Spinal cord (tissue), 10 donors: ENCODE data around the gene TNFRSF1A. TPM values are rescaled to one million over a fixed set of nuclear protein-coding genes. Genes with fewer than 3 reads are reported as not detected.

Source experiments
- DNase-seq, 6 donors: peaks; one replicate each; pipeline versions ENCODE4 v3.0.0 to v3.0.0-alpha.2; 2013 to 2015; ENCODE audit warnings: low spot score in 6 of 6, low read depth in 4 of 6
- H3K27ac ChIP-seq: one replicate; pipeline ENCODE4 v1.5.1; 2013; ENCODE audit warnings: low read depth, low read length, control low read depth
- H3K27me3 ChIP-seq: one replicate; pipeline ENCODE4 v1.6.1; 2013; ENCODE audit warnings: low read length; ENCODE audit not compliant: control insufficient read depth, insufficient read depth
- H3K36me3 ChIP-seq: one replicate; pipeline ENCODE4 v1.6.1; 2013; ENCODE audit warnings: low read length; ENCODE audit not compliant: control insufficient read depth, insufficient read depth
- H3K4me1 ChIP-seq: one replicate; pipeline ENCODE4 v1.6.1; 2013; ENCODE audit warnings: low read length; ENCODE audit not compliant: control insufficient read depth, insufficient read depth
- H3K4me3 ChIP-seq: one replicate; pipeline ENCODE4 v1.5.1; 2013; ENCODE audit warnings: low read depth, low read length, control low read depth
- H3K9me3 ChIP-seq: one replicate; pipeline ENCODE4 v1.6.1; 2013; ENCODE audit warnings: low read length; ENCODE audit not compliant: control insufficient read depth, insufficient read depth
- WGBS: methylation state at CpG from one replicate; pipeline ENCODE4 v1.1.5; 2013; ENCODE audit warnings: missing lambda C conversion rate; ENCODE audit not compliant: insufficient coverage; 5-methylcytosine and 5-hydroxymethylcytosine counted together
- polyA plus RNA-seq, 2 donors: library from polyadenylated mRNA; unstranded; fragments of 120-200 nt; gene quantifications; one replicate each; pipeline ENCODE4 v1.2.1, GENCODE V29; 2013; ENCODE audit not compliant: insufficient read length in 2 of 2
- total RNA-seq, 2 donors: library from RNA; depleted of rRNA in 1 of 2; stranded (reverse); fragments of 120-200 nt in 1 of 2; fragments of >200 nt in 1 of 2; gene quantifications; one replicate each; pipeline versions ENCODE4 v1.2.3 to v1.2.4, GENCODE V29; 2013 to 2014
- donor health status: healthy.

Gene TNFRSF1A
- total and polyA plus RNA-seq, 4 donors = 38.1 to 62.4 (median 55.6) TPM

GRCh38 chr12:6307529-6307928 is 34.3 kb downstream of the TNFRSF1A start:
- WGBS = 77% methylated on average over 4 of the region's 5 CpGs
- Histone ChIP-seq H3K9me3 (no peaks in the 10 kb centered on the region), H3K27ac (no peak overlapping the region), H3K36me3 (no peaks in the 10 kb centered on the region), H3K4me3 (no peak overlapping the region), H3K4me1 (peaks cover 10% of the 10 kb centered on the region), H3K27me3 (peaks cover 15% of the 10 kb centered on the region)
- no peak for DNase-seq

- no peak for DNase-seq
- WGBS = 86% methylated on average over 11 of the region's 11 CpGs
- H3K27ac ChIP-seq = no peak overlapping the region
- H3K4me1 ChIP-seq = peaks cover 10% of the 10 kb centered on the region
- no peak overlapping the region for H3K4me3 ChIP-seq
- H3K36me3 ChIP-seq = no peaks in the 10 kb centered on the region
- no peaks in the 10 kb centered on the region for H3K9me3 ChIP-seq
- peaks cover 15% of the 10 kb centered on the region for H3K27me3 ChIP-seq
These were observed 35.2 kb downstream of the TNFRSF1A start for GRCh38 chr12:6306599-6307220.

GRCh38 chr12:6306151-6306550 is 35.7 kb downstream of the TNFRSF1A start:
- Histone ChIP-seq H3K36me3 (no peaks in the 10 kb centered on the region), H3K27ac (no peak overlapping the region), H3K4me3 (no peak overlapping the region), H3K9me3 (no peaks in the 10 kb centered on the region), H3K27me3 (peaks cover 12% of the 10 kb centered on the region), H3K4me1 (peaks cover 10% of the 10 kb centered on the region)
- no peak for DNase-seq
- 100% methylated on average over 4 of the region's 6 CpGs for WGBS

- Histone ChIP-seq H3K27ac (no peak overlapping the region), H3K4me3 (no peak overlapping the region), H3K27me3 (no peaks in the 10 kb centered on the region), H3K9me3 (no peaks in the 10 kb centered on the region), H3K36me3 (no peaks in the 10 kb centered on the region), H3K4me1 (no peaks in the 10 kb centered on the region)
- DNase-seq = no peak
- 96% methylated on average over 4 of the region's 5 CpGs for WGBS
These were observed 38.8 kb downstream of the TNFRSF1A start for GRCh38 chr12:6303071-6303470.

- H3K4me1 ChIP-seq = no peaks in the 10 kb centered on the region
- H3K4me3 ChIP-seq = no peak overlapping the region
- no peaks in the 10 kb centered on the region for H3K27me3 ChIP-seq
- no peak overlapping the region for H3K27ac ChIP-seq
- DNase-seq = no peak
- 75% methylated on average over 3 of the region's 3 CpGs for WGBS
- H3K36me3 ChIP-seq = no peaks in the 10 kb centered on the region
- H3K9me3 ChIP-seq = no peaks in the 10 kb centered on the region
These were observed 39.3 kb downstream of the TNFRSF1A start for GRCh38 chr12:6302621-6303020.

- WGBS = 97% methylated on average over 4 of the region's 7 CpGs
- DNase-seq = no peak
- H3K9me3 ChIP-seq = no peaks in the 10 kb centered on the region
- H3K4me3 ChIP-seq = no peak overlapping the region
- no peaks in the 10 kb centered on the region for H3K27me3 ChIP-seq
- no peak overlapping the region for H3K27ac ChIP-seq
- no peaks in the 10 kb centered on the region for H3K4me1 ChIP-seq
- no peaks in the 10 kb centered on the region for H3K36me3 ChIP-seq
These were observed 40.2 kb downstream of the TNFRSF1A start for GRCh38 chr12:6301721-6302120.

- H3K4me3 ChIP-seq = no peak overlapping the region
- no peaks in the 10 kb centered on the region for H3K36me3 ChIP-seq
- no peaks in the 10 kb centered on the region for H3K9me3 ChIP-seq
- H3K4me1 ChIP-seq = no peaks in the 10 kb centered on the region
- 100% methylated on average over 2 of the region's 10 CpGs for WGBS
- no peaks in the 10 kb centered on the region for H3K27me3 ChIP-seq
- DNase-seq = no peak
- H3K27ac ChIP-seq = no peak overlapping the region
These were observed 44.7 kb downstream of the TNFRSF1A start for GRCh38 chr12:6297170-6297569.

- no peaks in the 10 kb centered on the region for H3K36me3 ChIP-seq
These were observed 46.6 kb downstream of the TNFRSF1A start for GRCh38 chr12:6295094-6295811.

GRCh38 chr12:6294156-6295093 is 47.5 kb downstream of the TNFRSF1A start:
- Histone ChIP-seq H3K27ac (no peak overlapping the region), H3K4me3 (no peak overlapping the region), H3K4me1 (no peaks in the 10 kb centered on the region), H3K9me3 (no peaks in the 10 kb centered on the region), H3K27me3 (no peaks in the 10 kb centered on the region), H3K36me3 (no peaks in the 10 kb centered on the region)
- no peak for DNase-seq
- WGBS = 79% methylated on average over 5 of the region's 5 CpGs

More at GRCh38 chr12:6295094-6295811, 46.6 kb downstream of the TNFRSF1A start:
- no peaks in the 10 kb centered on the region for H3K4me1 ChIP-seq
- H3K9me3 ChIP-seq = no peaks in the 10 kb centered on the region
- WGBS = 63% methylated on average over 3 of the region's 5 CpGs
- DNase-seq = no peak
- no peak overlapping the region for H3K4me3 ChIP-seq
- no peak overlapping the region for H3K27ac ChIP-seq
- no peaks in the 10 kb centered on the region for H3K27me3 ChIP-seq
